Islet precursor cell (in vitro differentiated cells): ENCODE data around the gene VIPAS39.
A peak's percentile ranks its signal among the peaks of the same experiment; 100 is the strongest.

ENCODE experiments used
- DNase-seq: peaks from one replicate; pipeline ENCODE4 v3.0.0-alpha.2; 2018

The VIPAS39 gene

GRCh38 chr14:77457522-77458248 is at the start of gene VIPAS39, which contains the start of gene AHSA1:
Gene VIPAS39, minus strand, starts transcription at chr14:77457601. Its CDS starts 3,499 bp downstream, at chr14:77454102.
Gene AHSA1, plus strand, starts transcription at chr14:77458093. Its CDS starts 97 bp downstream, at chr14:77458190.
- peak; percentile 99 for DNase-seq

GRCh38 chr14:77505031-77505430 is 47.6 kb upstream of the VIPAS39 start:
- peak; percentile 32 for DNase-seq

DNA sequence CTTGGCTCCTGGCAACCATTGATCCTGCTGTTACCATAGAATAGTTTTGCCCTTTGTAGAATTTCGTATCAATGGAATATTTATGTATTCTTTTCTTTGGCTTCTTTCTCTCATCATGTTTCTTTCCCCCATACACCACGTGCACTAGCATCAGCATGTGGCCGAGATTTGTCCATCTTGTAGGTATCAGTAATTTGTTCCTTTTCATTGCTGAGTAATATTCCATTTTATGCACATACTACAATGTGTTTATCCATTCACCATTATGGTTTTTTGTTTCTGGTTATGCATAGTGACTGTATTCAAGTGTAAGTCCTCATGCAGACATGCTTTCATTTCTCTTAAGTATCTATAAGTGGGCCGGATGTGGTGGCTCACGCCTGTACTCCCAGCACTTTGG is 45.7 kb upstream of the VIPAS39 start:
- peak; percentile 7 for DNase-seq

DNA sequence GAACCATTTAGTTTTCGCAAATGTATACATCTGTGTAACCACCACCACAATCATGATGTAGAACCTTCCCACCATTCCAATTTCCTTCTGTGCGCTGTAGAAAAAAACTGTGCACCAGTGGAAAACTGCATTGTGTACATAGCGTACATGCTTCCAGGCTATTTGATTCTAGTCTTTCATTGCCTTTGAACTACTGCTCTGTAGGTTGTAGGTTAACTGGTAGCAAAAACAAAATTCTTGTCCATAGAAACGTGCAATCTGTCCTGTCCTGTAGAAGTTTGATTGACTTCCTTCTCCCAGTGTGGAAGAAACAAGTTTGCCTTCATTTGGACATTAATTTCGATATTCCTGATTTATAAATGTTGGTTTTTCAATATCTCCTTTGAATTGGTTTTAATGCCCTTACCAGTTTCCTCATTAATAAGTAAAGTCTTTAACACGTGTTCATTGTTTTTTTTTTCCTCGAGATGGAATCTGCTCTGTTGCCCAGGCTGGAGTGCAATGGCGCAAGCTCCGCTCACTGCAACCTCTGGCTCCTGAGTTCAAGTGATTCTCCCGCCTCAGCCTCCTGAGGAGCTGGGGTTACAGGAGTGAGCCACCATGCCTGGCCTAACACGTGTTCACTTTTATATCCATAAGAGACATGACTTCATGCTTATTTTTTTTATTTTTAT is 44.8 kb upstream of the VIPAS39 start:
- DNase-seq: peak; percentile 13

DNA sequence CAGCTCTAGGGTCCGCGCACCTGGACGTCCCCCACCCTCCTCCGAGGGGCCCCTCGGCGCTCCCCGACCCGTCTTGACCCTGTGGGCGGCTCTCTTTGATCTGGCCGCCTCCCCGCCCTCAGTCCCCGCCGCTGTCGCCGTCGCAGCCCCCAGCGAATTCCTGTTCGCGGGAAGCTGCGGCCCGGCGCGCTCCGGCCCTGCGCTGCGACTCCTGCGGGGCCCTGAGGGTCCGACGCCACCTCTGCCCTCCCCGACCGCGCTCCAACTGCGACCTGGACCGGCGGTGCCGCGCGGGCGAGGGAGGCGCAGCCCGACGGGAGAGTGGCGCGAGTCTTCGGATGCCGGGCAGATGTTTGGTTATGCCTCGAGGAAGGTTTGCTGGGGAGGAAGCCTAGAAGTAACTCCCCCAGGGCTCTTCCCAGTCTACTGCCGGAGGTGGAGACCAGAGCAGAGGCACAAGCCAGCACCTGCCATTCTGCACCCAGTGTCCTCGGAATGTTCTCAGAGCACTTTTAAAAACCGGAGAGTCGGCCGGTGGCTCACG is 41.7 kb upstream of the VIPAS39 start:
- DNase-seq: peak; percentile 67

GRCh38 chr14:77498120-77498979 is 40.9 kb upstream of the VIPAS39 start, which contains the start of gene ISM2:
Gene ISM2, minus strand, starts transcription at chr14:77498816. Its CDS starts 23 bp downstream, at chr14:77498793.
- peak; percentile 78 for DNase-seq

DNA sequence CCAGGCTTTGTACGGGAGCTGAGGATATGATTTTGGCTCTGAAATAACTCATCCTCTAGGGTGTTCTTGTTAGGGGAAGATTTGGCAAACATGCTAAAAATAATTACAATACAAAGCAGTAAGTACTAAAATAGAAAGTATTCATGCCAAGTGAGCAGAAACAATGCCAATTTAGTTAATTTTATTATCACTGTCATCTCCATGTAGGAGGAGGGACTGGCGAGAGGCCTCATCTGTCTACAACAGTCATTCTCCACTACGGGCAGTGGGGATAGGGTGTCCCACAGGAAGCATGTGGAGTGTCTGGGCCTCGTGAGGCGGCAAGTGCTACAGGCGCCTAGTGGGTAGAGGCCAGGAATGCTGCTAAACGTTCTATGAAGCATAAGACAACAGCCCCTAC is 37.9 kb upstream of the VIPAS39 start:
- no peak for DNase-seq

GRCh38 chr14:77491056-77491455 is 33.7 kb upstream of the VIPAS39 start:
- no peak for DNase-seq

GRCh38 chr14:77490347-77490986 is 33.1 kb upstream of the VIPAS39 start:
- DNase-seq: peak; percentile 78

GRCh38 chr14:77489041-77489440 is 31.6 kb upstream of the VIPAS39 start:
- no peak for DNase-seq

GRCh38 chr14:77488558-77488957 is 31.2 kb upstream of the VIPAS39 start:
- no peak for DNase-seq

- peak; percentile 92 for DNase-seq
Measured at GRCh38 chr14:77485901-77486678, 28.7 kb upstream of the VIPAS39 start.

DNA sequence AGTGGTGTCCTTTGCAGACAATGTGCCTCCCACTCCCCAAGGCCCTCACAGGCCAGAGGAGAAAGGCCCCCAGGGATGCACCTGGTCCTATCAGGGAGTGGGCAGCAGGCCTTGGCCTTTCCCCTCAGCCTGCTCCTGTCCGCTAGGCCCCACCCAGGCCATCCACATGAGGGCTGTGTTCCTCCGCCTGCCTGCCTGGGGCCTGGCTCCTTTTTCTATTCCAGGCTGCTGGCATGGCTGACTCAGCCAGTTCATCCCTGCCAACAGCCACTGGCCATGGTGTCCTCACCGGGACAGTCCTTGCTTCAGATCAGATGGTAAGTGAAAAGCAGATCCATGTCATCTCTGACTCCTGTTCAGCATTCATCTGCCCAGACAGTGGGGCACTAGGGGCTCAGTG is 27.9 kb upstream of the VIPAS39 start:
- DNase-seq: no peak

DNA sequence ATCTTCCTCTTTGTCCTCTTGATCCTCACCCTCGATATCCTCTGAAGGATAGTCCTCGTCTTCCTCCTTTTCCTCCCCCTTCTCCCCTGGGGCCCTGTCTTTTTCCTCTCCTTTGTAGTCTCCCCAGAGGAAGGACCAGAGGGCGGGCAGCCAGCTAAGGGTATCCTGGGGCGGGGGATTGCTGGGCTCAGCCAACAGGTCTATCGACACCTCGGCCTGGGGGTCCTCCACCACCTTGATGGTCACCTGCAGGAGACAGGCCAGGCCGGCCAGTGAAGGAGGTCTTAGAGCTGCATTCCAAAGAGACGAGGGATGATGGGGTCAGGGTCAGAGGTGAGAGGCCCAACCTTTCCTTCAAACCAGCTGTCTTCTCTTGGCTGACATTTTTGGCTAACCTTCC is 25.0 kb upstream of the VIPAS39 start:
- no peak for DNase-seq

DNA sequence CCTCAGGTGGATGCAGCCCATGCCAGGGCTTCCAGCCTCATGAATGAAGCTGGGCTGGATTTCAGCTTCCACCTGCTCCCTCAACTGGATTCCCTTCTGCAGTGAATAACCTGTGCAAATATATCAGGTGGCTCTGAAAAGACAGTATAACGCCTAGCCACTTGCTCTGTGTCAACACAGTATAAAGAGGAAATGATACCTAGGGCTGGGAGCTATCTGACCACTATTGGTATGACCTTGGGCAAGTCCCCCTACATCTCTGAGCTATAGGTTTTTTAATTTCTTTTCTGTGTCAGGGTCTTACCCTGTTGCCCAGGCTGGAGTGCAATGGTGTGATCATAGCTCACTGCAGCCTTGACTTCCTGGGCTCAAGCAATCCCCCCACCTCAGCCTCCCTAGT is 21.4 kb upstream of the VIPAS39 start:
- DNase-seq: no peak

- DNase-seq: no peak
Measured at GRCh38 chr14:77478029-77478428, 20.6 kb upstream of the VIPAS39 start.

GRCh38 chr14:77475432-77476115 is 18.2 kb upstream of the VIPAS39 start:
- DNase-seq: peak; percentile 43

DNA sequence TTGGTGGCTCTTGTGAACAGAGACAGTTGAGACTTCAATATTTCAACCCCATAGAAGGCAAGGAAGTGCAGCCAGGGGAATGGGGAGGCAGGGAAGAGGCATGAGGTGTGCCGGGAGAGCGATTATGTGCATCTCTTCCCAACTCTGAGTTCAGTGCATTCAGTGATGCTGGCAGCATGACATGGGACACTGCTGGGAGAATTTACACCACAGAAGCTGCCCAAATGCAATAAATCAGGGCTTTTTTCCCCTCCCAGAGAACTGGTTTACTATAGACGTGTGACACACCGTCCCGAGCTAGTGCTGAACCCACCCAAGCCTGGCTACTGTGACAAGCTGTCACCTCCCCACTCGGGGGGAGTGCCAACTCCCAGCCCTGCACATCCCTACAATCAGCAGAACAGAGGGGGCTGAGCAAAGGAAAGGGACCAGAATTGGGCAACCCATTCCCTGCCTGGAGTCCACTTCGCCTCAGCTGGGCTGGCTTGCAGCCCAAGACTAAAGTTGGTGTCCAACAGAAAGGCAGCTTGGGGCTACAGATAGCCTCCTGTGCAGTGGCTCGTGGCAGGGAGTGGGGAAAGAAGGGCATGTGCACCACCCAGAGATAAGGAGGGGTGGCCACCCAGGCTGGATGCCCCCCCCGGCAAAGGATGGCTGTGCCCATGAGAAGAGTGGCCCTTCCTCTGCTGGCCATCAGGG is 17.2 kb upstream of the VIPAS39 start:
- DNase-seq: no peak

DNA sequence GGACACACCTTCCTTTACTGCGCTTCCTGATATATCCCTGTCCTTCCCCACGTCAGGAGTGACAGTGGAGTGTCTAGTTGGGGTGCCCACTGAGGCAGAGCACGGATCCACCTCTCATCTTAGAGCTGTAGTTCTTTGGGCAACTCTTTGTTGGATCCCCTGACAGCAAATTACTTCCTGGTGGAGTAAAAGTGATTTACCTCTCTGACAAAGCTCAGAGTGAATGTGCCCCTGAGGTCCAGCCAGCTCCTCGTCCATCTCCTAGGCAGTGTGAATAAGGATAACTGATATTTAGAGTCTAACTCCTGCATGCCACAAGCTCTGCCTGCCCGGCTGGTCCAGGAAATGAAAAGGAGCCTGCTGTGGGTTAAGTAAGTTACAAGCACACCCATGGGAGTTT is 16.5 kb upstream of the VIPAS39 start:
- DNase-seq: no peak

- peak; percentile 60 for DNase-seq
Measured at GRCh38 chr14:77470224-77470870, 12.9 kb upstream of the VIPAS39 start.
